Kidney epithelial cell (primary cell): ENCODE results near the gene FAM53C. TPM values are rescaled to one million over a fixed set of nuclear protein-coding genes. Genes with fewer than 3 reads are reported as not detected.

Experiments
- DNase-seq: peaks from one replicate; pipeline ENCODE4 v3.0.0-alpha.2; 2010; ENCODE audit warnings: low read depth
- H3K27me3 ChIP-seq: 2 replicates; pipeline ENCODE4 v1.6.0; 2011; ENCODE audit warnings: low read length; ENCODE audit not compliant: control insufficient read depth, insufficient read depth
- H3K36me3 ChIP-seq: 2 replicates; pipeline ENCODE4 v1.5.1; 2011; ENCODE audit warnings: low read length; ENCODE audit not compliant: control insufficient read depth, insufficient read depth
- H3K4me3 ChIP-seq: 2 replicates; pipeline ENCODE4 v1.5.1; 2011; ENCODE audit warnings: low read depth, mild to moderate bottlenecking, control low read depth, low read length
- CTCF ChIP-seq: IDR thresholded peaks from 2 replicates; pipeline ENCODE4 v1.5.1; 2011; ENCODE audit warnings: mild to moderate bottlenecking, moderate library complexity, low read length, control low read depth, inconsistent platforms; ENCODE audit not compliant: insufficient read depth, poor library complexity, severe bottlenecking
- total RNA-seq: library from RNA; depleted of rRNA; stranded (reverse); fragments of >200 nt; gene quantifications from 2 replicates; pipeline ENCODE4 v1.2.3, GENCODE V29; 2015

Gene FAM53C
- total RNA-seq, 1 donor from 2014 or later: 26.3 TPM

GRCh38 chr5:138336952-138337684, 948 bp upstream of the FAM53C start:
- TF ChIP-seq CTCF: no peak
- peaks cover 3% of the 10 kb centered on the region for H3K36me3 ChIP-seq
- H3K4me3 ChIP-seq: peak overlapping the region; percentile 79
- no peaks in the 10 kb centered on the region for H3K27me3 ChIP-seq
- no peak for DNase-seq

GRCh38 chr5:138338411-138339090, 485 bp downstream of the FAM53C start:
- DNase-seq: no peak
- H3K27me3 ChIP-seq: no peaks in the 10 kb centered on the region
- no peak for TF ChIP-seq CTCF
- H3K4me3 ChIP-seq: peak overlapping the region; percentile 79
- H3K36me3 ChIP-seq: peaks cover 3% of the 10 kb centered on the region

GRCh38 chr5:138339091-138339456, 1.0 kb downstream of the FAM53C start:
- TF ChIP-seq CTCF: no peak
- Histone ChIP-seq H3K4me3 (peak overlapping the region; percentile 79), H3K27me3 (no peaks in the 10 kb centered on the region), H3K36me3 (peaks cover 3% of the 10 kb centered on the region)
- DNase-seq: no peak

DNA sequence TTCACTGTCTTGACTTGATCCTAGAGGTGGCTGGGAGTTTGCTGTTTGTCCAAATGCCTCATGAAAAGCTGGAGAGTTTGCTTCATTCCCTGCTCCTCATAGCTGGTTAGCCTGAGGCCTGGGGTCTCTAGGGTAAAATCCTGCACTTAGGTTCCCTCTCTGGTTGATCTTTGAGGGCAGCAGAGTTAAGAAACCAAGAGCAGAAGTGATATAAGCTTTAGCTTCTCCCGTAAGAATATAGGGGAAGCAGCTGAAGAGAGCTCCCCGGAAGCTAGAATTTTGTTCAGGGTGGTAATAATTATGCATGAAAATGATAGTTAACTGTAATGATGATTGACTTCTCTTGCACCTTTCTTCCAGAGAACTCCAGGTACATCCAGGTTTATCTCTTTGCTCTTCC, 1.4 kb downstream of the FAM53C start:
- no peak for TF ChIP-seq CTCF
- DNase-seq: no peak
- Histone ChIP-seq H3K36me3 (peaks cover 3% of the 10 kb centered on the region), H3K27me3 (no peaks in the 10 kb centered on the region), H3K4me3 (peak overlapping the region; percentile 79)

- no peak for DNase-seq
- Histone ChIP-seq H3K4me3 (no peak overlapping the region), H3K27me3 (no peaks in the 10 kb centered on the region), H3K36me3 (peaks cover 3% of the 10 kb centered on the region)
- no peak for TF ChIP-seq CTCF
These were observed 1.9 kb downstream of the FAM53C start for GRCh38 chr5:138340008-138340407.
